Stimulated activated CD4-positive, alpha-beta T cell treated with anti-CD3 and anti-CD28 coated beads, TNF-alpha, amount 100 ng/mL, for 48 hours (primary cell): ENCODE data around the gene TBC1D16.
A peak's percentile ranks its signal among the peaks of the same experiment; 100 is the strongest.

Source experiments
- DNase-seq, 3 donors: peaks; one replicate each; pipeline ENCODE4 v3.0.0-alpha.2; 2020; ENCODE audit warnings: low read depth in 3 of 3

TBC1D16 gene

DNA sequence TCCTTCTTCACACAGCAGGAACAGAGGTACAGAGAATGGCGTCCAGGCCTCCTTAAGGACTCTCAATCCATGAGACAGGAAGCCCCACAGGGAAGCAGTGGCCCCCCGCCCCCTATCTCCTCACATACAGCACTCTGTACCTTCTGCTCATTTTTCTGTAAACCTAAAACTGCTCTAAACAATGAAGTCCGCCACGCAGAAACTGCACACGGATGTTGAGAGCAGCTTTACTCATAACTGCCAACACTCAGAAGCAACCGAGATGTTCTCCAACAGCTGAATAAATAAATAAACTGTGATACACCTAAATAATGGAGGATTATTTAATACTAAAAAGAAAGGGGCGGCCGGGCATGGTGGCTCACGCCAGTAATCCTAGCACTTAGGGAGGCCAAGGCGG lies 9.9 kb downstream of the TBC1D16 start:
- no peak for DNase-seq

DNA sequence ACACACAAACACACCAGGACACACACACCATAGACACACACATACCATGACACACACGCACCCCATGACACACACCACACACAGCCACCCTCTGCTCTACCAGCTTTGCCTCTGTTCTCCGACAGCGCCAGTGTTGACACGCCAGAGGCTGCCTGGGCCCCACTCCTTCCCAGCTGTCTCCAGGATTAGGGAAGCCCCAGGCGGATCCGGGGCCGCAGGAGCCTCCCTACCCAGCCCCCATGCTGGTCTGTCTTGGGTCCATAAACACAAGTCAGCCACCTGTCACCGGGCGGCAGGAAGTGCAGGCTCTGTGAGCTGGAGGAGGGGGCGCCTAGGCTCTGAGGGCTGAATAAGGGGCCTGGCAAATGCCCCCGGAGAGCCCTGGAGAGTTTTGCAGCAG lies 10.5 kb downstream of the TBC1D16 start:
- no peak for DNase-seq

DNA sequence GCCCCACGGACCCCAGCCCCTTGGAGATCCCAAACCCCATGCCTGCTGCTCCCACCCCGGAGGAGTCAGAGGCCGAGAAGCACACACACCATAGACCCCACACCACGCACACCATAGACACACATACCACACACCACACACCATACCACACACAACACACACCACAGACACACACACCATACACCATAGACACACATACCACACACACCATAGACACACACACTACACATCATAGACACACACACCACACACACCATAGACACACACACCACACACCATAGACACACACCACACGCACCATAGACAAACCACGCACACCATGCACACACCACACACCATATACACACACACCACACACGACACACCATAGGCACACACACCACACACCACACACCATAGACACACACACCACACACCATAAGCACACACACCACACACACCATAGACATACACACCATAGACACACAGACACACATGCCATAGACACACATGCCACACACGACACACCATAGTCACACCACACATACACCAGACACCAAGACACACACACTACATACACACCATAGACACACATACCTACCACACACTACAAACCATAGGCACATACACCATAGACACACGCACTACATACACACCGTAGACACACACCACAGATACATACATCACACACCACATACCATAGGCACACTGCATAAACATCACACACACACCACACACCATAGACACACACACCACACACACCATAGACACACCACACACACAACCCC lies 11.3 kb downstream of the TBC1D16 start:
- no peak for DNase-seq

DNA sequence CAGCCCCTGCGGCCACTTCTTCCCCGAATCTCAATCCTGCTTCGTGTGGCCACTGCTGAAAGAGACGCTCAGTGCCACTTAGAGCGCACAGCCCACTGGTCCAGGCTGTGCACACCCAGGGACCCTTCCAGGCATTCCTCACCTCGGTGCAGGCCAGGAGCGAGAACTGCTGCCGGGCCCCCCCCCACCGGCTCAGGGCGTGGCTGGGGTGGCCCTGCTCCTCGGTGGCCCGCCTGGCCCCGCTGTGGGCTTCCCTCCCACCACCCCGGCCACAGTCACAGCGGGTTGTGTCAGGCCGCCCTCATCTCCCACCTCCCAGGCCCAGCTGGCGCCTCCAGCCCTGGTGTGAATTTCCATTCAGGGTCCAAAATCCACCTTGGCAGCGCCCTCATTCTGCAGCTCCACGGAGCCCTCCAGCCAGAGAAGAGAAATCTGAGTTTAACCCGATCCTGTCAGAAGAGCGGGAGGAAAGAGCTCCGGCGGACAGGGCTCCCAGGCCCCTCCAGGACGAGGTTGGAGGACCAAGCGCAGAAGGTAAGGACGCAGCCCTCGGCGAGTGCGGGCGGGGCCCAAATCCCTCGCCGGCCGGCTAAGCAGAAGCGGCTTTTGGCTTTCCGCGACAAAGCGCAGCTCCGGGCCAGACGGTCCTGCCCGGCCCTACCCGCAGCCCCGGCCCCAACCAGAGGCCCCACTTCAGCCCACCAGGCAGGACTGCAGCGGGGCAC lies 12.0 kb downstream of the TBC1D16 start:
- DNase-seq, result no peak

DNA sequence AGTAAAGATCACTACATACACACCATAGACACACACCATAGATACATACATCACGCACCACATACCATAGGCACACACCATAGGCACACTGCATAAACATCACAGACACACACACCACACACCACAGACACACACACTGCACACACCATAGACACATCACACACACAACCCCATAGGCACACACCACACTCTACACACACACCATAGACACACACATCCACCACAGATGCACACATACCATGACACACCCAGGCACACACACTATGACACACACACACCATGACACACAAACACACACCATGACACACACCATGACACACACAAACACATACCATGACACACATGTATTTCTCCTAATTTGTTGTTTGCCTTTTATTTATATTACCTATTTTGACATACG lies 14.1 kb downstream of the TBC1D16 start:
- DNase-seq, result no peak

DNA sequence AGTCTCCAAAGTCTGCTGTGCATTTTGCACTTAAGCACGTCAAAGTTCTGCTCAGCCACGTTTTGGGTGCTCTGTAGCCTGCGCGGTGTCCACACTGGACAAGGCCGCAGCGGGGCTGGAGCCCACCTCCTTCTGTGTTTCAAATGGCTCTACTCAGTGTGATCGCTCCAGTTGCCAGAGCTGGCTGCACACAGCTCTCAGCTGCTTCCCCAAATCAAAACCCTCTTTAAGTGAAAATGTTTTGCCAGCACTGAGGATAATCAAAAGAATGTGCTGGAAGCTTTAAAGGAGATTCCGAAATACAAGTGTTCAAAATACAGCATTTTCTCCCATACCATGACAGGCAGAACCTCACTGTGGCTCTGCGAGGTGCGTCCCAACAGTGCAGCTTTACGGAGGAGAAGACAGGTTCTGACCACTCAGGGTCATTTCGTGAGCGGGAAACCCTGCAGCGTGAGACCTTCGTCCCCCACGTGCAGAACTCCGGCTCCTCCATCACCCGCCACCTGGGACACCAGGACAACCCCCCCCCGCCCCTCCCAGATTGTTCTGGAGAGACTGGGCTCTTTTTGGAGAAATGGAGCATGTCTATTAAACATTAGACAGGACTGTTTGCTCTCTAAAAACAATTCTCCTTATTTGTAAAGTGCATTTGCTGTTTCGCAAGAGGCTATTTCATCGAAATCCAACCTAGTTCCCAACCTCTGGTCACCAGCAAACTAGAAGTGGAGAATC lies 16.6 kb downstream of the TBC1D16 start:
- DNase-seq, result no peak

DNA sequence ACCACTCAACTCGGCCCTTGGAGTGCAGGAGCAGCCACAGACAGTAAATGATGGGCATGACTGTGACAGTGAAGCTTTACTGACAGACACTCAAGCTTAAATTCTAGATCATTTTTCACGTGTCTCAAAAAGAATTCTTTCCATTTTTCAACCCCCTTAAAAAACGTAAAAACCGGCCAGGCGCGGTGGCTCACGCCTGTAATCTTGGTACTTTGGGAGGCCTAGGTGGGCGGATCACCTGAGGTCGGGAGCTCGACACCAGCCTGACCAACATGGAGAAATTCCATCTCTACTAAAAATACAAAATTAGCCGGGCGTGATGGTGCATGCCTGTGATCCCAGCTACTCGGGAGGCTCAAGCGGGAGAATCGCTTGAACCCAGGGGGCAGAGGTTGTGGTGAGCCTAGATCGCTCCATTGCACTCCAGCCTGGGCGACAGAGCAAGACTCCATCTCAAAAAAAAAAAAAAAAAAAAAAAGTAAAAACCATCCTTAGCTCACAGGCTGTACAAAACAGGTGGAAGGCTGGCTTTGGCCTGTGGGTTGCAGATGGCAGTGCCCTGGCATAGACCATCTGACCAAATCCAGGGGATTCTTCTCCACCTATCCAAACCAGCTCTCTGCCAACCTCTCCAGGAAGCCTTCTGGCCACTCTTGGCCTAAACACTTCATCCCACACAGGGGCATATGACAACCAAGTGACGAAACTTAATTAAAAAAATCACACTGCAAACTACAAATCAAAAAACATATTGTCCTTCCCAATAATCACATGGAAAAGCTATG lies 18.3 kb downstream of the TBC1D16 start:
- DNase-seq, result no peak

DNA sequence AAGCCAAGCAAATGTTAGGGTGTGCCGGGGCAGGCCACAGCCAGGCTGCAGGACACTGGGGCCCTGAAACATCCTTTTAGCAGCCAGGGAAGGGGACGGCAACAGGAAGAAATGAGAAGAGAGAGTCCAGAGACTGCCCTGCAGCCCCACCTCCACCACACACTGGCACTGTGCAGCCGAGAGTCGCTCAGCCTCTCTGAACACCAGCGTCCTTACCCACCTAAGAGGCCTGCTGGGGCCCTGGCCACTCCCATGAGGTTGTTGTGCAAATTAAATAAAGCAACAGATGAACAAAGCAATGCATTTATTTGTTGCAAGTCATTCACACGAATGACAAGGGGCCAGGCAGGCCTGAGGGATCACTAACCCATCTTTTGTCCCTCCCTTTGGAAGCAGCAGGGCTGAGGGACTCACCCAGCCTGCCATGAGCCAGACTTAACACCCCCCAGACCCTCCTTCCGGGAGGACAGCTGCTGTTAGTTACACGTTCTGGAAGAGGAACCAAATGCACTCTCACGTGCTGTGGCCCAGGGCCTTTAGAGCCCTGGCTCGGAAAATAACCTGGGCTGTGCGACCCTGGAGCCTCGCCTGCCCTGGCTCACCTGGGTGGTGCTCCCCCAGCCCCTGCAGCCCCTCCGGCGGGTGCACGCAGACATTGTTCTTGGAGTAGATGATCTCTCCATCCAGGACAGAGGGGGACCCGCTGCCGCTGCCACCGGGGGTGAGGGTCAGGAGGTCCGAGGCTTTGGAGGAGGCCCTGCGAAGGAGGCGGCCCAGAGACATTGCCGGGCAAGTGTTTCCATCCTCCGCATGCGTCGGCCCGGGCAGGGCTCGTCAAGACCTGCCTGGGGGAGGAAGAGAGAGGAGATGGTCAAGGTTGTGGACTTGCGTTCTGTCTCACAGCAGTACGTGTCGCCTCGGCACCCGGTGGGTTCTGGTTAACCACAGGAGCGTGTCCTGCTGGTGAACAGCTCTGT lies 22.6 kb downstream of the TBC1D16 start:
- no peak for DNase-seq

DNA sequence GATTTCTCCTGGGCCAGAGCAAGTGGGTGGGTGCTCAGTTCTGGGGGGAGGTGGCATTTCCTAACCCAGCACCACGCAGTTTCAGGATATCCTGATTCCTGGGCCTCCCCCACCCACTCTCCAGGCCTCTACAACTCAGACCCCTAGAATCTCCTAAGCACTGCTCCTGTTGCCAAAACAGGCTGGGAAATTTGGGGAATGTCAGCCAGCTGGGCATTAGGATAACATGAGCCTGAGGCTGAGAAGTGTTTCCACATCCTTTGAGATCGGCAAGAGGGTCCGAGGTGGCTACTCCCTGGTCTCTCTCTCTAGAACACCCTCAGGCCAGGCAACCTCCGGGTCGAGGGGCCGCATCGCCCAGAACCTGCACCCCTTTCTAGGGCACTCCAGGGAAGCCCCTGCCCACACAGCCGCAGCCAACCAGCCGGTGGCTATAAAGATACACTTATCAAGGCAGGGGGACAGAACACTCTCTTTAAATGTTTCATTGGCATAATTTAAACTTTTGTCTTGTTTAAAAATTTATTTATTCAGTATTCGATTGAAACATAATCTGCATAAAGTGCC lies 23.6 kb downstream of the TBC1D16 start:
- DNase-seq, result no peak

DNA sequence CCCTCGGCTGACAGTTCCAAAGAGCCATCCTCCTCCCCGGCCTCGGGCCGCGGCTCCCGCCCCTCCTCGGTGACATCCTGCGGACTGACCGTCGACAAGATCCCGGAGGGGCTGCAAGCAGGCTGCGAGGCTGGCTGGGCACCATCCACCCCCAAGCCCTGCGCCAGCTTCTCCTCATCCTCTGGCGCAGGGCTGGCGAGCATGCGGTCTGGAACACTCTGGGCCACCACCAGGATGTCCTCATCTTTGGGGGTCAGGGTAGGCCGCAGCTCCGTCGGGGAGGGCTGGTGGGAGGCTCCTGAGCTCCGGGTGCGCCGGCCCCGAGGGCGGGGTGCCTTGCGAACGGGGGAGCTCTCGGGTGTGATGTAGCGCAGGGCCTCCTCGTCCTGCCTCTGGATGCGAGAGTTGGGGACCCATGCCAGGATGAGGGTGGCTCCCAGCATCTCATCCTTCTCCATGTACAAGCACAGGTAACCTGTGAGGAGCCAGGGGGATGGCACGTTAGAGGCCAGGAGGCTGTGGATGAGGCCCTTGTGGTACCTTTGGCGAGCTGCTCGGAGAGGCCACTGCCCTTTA lies 25.3 kb downstream of the TBC1D16 start:
- DNase-seq, result no peak

DNA sequence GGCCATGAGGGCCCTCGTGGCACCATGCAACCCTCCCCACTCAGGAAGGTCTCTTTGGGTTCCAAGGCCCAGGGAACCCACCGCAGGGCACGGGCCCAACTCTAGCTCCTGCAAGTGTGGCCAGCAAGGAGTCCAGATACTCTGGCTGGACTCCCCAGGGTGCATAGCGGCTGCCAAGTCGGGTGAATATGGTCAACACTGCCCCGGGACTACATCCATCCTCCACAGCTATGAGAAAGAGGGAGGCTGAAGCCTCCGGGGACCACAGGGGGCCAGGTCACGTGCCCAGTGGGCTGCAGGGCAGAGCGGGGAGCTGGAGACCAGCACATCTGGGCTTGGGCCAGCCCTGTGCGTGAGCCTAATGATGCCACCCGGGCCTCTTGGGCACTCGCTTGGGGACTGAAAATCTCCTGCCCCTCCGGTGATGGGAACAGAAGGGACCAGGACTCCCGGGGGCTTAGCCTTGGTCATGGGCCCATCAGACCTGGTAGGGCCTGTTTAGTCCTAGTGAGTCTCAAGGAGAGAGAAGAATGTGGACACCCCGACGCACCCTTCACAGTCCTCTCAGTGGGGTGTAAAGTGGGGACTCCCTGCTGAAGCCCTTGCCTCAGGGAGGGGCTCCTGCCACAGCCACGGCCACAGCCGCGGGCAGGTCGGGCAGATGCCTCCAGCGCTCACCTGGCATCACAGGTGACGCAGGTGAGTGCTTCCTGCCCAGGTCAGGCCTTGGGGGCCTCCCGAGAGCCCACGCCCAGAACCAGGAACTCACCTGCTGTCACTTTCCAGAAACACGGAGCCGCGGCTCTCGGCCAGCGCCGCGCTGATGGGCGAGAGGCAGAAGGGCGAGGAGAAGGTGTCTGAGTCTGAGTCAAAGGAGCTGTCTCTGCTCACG lies 26.0 kb downstream of the TBC1D16 start:
- DNase-seq, result no peak

DNA sequence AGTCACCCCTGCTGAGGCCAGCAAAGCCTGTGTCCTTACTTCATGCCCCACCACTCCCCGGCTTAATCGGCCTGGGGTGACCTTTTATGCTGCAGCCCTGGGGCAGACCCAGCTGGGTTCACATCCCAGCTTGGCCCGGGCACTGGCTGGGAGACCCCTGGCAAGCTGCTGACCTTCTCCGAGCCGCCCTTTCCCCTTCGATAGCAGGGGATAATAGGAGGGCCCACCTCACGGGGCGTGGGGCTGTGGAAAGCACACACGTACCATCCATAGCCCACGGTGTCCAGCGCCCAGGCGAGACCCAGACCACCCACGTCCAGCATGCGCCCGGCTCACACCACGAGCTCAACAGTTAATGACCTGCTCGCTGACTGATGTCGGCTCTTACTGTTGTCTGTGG lies 26.8 kb downstream of the TBC1D16 start:
- no peak for DNase-seq

DNA sequence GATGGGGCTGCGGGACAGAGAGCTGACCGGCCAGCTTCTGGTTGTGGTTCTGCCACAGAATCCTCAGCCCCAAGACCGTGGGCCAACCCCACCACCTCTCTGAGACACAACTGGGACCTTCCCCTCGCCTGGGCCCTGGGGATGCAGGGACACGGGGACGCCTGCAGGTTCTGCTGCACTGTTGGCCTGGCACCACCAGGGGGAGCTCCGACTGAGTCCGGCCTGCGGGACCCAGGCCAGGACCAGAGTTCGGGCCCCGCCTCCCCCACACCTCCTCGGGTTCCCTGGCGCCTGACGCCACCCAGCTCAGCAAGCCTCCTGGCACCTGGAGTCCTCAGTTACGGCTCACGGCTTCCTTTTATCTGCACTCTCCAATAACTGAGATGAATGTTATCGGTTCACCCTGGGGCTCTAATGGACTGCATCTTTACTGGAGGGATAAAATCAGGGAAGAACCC lies 27.3 kb downstream of the TBC1D16 start:
- DNase-seq, result peak; percentile 68 to 74 (median 73)

DNA sequence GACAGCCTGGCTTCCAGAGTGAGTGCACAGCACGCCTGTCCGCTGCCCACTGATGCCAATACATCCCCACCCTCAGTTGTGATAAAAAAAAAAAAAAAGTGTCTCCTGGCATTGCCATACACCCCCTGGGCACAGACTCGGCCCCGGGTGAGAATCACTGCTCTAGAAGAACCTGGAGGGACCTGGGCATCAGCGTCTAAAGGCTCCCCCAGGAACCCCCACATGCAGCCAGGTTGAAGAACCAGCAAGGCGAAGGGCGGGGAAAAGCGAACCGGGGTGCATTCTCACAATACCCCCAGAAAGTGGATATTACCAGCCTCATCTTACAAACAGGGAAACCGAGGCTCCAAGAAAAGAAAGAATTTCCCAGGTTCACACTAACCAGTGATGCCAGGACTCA lies 27.7 kb downstream of the TBC1D16 start:
- no peak for DNase-seq

DNA sequence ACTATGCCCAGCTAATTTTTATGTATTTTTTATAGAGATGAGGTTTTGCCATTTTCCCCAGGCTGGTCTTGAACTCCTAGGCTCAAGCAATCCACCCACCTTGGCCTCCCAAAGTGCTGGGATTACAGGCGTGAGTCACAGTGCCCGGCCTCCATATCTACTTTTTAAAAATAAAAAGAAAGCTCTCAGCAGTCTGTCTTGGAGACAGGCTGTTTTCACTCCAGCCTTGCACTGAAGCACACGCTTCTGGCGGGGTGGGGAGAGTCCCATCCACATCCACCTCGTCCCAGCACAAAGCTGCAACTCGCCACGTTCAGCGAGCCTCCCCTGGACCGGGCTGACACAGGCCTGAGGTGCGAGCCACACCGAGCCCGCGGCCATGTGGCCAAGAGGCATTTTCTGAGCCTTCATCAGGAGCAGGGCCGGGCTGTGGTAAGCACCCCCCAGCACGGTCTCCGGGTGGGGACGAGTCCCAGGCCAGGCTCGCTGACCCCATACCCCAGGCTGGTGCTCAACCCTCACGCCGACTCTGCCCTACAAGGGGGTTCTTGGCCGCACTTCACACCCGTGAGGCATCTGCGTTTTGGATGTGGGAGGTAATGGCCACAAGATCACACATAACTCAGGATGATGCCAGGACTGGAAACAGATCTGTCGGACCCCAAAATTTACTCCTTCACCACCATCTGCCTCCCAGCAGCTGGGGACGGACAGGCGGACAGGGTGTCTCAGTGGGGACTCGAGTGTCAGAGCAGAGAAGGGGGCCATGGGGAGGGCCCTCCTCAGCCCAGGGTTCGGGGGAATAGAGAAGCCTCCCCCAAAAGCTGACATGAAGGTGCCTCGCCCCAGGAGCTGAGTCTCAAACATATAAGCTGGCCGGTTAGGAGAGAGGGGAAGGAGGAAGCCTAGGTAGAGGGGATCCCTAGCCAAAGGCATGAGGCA lies 28.6 kb downstream of the TBC1D16 start:
- no peak for DNase-seq

DNA sequence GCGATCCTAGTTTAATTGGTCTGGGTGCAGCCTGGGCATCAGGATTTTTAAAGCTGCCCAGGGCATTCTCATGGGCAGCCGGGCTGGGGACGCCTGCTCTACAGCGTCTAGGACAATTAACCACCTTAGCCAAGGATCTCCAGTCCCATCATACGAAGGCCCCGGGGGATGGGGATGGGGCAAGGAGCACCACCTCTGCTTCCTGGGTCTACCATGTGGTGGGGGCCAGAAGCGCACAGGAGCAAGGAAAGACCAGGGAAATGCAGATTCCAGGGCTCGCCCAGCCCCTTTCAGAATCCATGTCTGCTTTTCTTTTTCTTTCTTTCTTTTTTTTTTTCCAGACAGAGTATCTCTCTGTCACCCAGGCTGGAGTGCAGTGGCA lies 29.3 kb downstream of the TBC1D16 start:
- DNase-seq, result no peak

DNA sequence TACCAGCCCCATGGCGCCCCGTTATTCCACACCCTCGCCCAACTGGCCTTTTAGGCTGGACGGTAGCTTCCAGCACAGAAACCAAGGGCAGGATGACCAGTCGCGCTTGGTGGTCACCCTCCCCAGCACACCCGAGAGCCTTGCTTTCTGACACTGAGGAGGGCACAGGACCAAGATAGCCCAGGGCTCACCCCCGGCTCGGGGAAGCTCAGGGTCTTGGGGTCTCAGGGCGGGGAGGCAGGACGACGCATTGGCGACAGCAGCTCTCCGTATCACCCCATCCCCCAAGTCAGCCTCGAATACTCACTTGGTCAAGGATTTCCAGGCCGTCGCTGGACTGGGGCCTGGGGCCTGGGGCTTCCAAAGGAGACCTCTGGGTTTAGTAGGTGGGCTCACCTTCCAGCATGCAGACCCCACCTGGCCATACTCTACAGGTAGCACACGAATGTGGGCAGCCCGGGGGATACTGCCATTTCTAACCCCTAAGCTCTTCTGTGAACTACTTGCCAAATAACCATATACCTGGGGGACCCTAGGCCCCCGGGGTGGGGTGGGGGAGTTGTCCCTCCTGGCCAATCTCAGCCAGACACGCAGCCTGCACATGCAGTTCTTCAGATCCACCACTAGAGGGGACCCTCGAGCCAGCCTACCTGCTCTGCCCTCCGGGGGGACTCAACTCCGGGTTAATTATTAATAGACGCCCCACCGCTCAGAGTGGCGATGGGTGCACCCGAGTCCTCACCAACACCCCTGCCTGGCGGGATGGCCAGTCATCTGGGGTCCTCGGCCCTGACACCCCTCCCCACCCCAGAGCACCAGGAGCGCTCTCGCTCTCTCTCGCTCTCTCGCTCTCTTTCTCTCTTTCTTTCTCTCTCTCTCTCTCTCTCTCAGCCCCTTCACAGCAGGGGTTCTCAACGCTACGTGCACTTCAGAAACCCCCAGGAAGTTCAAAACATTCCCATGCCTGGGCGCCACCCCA lies 30.0 kb downstream of the TBC1D16 start:
- DNase-seq, result no peak
